ENCODE data around the gene GRID2.

GRID2 gene

GRCh38 chr4:93303440-93303839 lies 999.7 kb downstream of the GRID2 start (continued):
- no peak for TF ChIP-seq ZNF70 (CRISPR knock-in tag; IDR thresholded peaks at IDR 0.05)
- no peak for TF ChIP-seq ZC3H10 (CRISPR knock-in tag; IDR thresholded peaks at IDR 0.05)
- TF ChIP-seq CREB5 (CRISPR knock-in tag; IDR thresholded peaks at IDR 0.05; ENCODE audit: low read depth): no peak
- TF ChIP-seq POU6F1 (CRISPR knock-in tag; IDR thresholded peaks at IDR 0.05; ENCODE audit: borderline replicate concordance, low read depth): no peak
- TF ChIP-seq SNAI2 (CRISPR knock-in tag; IDR thresholded peaks at IDR 0.05): no peak
- TF ChIP-seq GLIS3 (CRISPR knock-in tag; IDR thresholded peaks at IDR 0.05): no peak
- no peak for TF ChIP-seq TCF4 (CRISPR knock-in tag; IDR thresholded peaks at IDR 0.05; ENCODE audit: borderline replicate concordance)

- ATAC-seq: no peak
- TF ChIP-seq CSDC2 (CRISPR knock-in tag; IDR thresholded peaks at IDR 0.05) (no peak), PATZ1 (CRISPR knock-in tag; IDR thresholded peaks at IDR 0.05; ENCODE audit: borderline replicate concordance) (no peak), POU6F1 (CRISPR knock-in tag; IDR thresholded peaks at IDR 0.05; ENCODE audit: borderline replicate concordance, low read depth) (no peak), GLIS3 (CRISPR knock-in tag; IDR thresholded peaks at IDR 0.05) (no peak), ZFP30 (CRISPR knock-in tag; IDR thresholded peaks at IDR 0.05) (no peak), ESRRG (CRISPR knock-in tag; IDR thresholded peaks at IDR 0.05) (no peak), ZFP3 (CRISPR knock-in tag; IDR thresholded peaks at IDR 0.05) (no peak), ARNTL (CRISPR knock-in tag; IDR thresholded peaks at IDR 0.05; ENCODE audit: borderline replicate concordance, low read depth) (no peak)
Measured at GRCh38 chr4:93312299-93312698, 1008.5 kb downstream of the GRID2 start.

GRCh38 chr4:93313197-93313596 lies 1009.4 kb downstream of the GRID2 start:
- no peak; the same call in 2 of the 3 replicates for ATAC-seq
- no peak for TF ChIP-seq TOX (CRISPR knock-in tag; IDR thresholded peaks at IDR 0.05; ENCODE audit: borderline replicate concordance)
- no peak for TF ChIP-seq RARB (CRISPR knock-in tag; IDR thresholded peaks at IDR 0.05)
- no peak for TF ChIP-seq POU6F1 (CRISPR knock-in tag; IDR thresholded peaks at IDR 0.05; ENCODE audit: borderline replicate concordance, low read depth)
- no peak for TF ChIP-seq ZFP3 (CRISPR knock-in tag; IDR thresholded peaks at IDR 0.05)
- TF ChIP-seq OSR1 (CRISPR knock-in tag; IDR thresholded peaks at IDR 0.05): no peak
- TF ChIP-seq ESRRG (CRISPR knock-in tag; IDR thresholded peaks at IDR 0.05): no peak
- no peak for TF ChIP-seq TCF4 (CRISPR knock-in tag; IDR thresholded peaks at IDR 0.05; ENCODE audit: borderline replicate concordance)

GRCh38 chr4:93317057-93317456 lies 1013.3 kb downstream of the GRID2 start:
- ATAC-seq: no peak
- TF ChIP-seq TSHZ2 (CRISPR knock-in tag; IDR thresholded peaks at IDR 0.05): no peak

Data from SK-N-SH treated with all-trans-retinoic acid at 6 μM for 48 hours (cell line).